ENCODE data around the gene B3GALT6.
A peak's percentile ranks its signal among the peaks of the same experiment; 100 is the strongest.

The B3GALT6 gene

DNA sequence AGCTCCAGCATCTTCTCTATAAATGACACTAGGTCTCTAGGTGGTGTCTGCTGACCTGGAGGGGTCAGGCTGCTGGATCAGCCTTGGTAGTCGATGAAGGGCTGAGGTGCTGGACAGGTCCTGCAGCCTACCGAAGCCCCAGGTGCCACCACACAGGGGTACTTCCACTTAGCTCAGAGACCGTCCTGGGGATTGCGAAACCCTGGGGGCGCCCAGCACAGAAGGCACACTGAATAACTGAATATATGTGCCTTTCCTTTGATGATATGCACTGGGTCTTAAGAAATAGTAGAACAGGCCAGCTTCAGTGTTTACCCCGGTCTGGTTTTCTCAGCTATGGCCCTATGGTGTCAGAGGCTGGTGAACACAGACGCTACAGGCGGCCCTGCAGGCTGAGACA is 30.7 kb downstream of the B3GALT6 start:
- FAIRE-seq (no peak), DNase-seq (ENCODE audit: insufficient read length, low spot score) (no peak)
- TF ChIP-seq, protein P1, sequence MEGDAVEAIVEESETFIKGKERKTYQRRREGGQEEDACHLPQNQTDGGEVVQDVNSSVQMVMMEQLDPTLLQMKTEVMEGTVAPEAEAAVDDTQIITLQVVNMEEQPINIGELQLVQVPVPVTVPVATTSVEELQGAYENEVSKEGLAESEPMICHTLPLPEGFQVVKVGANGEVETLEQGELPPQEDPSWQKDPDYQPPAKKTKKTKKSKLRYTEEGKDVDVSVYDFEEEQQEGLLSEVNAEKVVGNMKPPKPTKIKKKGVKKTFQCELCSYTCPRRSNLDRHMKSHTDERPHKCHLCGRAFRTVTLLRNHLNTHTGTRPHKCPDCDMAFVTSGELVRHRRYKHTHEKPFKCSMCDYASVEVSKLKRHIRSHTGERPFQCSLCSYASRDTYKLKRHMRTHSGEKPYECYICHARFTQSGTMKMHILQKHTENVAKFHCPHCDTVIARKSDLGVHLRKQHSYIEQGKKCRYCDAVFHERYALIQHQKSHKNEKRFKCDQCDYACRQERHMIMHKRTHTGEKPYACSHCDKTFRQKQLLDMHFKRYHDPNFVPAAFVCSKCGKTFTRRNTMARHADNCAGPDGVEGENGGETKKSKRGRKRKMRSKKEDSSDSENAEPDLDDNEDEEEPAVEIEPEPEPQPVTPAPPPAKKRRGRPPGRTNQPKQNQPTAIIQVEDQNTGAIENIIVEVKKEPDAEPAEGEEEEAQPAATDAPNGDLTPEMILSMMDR (IDR thresholded peaks at IDR 0.05; ENCODE audit: insufficient read depth, missing control alignments): no peak

DNA sequence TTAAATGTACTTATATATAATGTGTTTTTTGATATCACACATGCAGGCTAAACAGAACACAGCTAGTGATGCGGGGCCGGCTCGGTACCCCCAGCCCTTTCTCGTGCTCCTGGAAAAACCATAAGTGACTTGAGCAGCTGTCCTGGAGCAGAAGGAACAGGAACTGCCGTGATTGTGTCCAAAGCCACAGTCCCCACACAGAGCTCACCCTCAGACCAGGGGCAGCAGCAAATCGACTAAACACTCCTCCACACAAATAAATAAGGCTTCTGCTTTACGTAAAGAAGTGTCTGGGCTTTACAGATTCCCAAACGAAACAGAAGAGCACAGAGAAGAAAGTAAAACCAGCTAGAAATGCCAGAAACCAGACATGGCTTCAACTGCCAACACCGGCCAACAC is 32.0 kb downstream of the B3GALT6 start:
- no peak for FAIRE-seq
- TF ChIP-seq, protein P1 (IDR thresholded peaks at IDR 0.05; ENCODE audit: insufficient read depth, missing control alignments): no peak
- DNase-seq (ENCODE audit: insufficient read length, low spot score): no peak

DNA sequence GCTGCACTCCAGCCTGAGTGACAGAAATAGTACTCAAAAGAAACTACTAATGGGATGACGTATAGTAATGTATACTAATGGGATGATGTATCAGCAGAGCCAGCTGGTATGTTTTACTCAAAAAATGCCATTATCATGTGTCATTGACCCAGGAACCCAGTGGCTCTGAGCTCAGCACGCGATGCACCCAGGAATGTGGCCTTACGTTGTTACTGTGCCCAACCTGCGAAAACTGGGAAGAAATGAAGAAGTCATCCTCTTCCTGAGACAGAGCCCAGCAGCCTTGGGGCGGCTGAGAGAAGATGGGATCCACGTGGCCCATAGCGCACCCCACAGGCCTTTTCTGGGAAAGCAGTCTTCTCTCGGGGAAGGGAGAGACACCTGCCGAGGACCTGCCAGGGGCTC is 32.8 kb downstream of the B3GALT6 start:
- no peak for DNase-seq (ENCODE audit: insufficient read length, low spot score)
- TF ChIP-seq, protein P1 (IDR thresholded peaks at IDR 0.05; ENCODE audit: insufficient read depth, missing control alignments): peak; percentile 9
- no peak for FAIRE-seq

DNA sequence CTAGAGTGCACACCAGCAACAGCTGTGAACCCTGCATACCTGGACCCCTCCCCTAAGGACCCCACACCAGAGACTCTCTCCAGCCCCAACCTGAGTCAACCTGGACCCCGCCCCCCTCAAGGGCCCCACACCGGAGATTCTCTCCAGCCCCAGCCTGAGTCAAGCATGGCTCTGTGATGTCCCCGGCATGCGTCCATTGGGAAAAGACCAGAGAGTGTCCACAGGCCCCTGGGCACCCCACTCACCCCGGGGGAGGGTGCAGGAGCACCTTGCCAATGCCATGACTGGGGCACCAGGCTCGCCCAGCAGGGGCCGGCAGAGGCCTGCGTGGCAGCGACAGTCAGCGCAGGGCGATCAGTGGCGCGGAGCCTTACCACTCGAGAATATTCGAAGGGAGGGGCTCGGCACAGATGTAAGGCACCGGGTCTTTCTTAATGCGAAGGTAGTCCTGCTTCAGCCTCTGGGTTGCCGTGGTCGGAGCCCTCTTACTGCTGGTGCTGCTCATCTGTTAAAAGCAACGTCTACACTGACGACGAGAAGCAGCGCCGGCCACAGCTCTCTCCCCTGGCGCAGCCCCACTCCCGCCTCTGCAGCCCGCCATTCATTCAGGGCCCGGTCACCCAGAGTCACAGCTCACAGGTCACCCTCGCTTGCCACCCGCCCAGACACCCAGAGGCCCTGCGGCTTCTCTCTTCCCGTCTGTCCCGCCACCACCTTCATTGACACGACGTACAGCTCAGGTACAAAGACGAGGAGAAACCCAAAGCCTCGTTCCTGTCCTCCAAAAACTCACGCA is 35.6 kb downstream of the B3GALT6 start:
- DNase-seq (ENCODE audit: insufficient read length, low spot score) (no peak), FAIRE-seq (no peak)
- TF ChIP-seq, protein P1 (IDR thresholded peaks at IDR 0.05; ENCODE audit: insufficient read depth, missing control alignments): no peak

DNA sequence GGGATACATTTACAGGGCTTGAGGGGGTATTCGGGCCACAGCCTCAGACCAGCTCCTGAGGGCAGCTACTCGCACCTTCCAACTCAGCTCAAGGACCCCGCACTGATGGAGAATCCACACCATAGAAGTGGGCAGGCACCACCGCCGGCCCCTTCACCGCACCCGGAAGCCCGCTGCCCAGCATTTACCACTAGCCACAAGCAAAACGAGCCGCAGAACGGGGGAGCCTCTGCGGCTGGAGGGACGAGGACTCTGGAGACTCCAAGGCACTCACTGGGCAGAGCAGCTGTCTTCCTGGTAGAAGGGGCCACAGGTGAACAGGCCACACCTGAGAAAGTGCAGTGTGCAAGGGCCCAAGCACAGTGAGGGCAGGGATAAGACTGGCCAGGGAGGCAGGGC is 36.2 kb downstream of the B3GALT6 start:
- FAIRE-seq (no peak), DNase-seq (ENCODE audit: insufficient read length, low spot score) (no peak)
- TF ChIP-seq, protein P1 (IDR thresholded peaks at IDR 0.05; ENCODE audit: insufficient read depth, missing control alignments): no peak

DNA sequence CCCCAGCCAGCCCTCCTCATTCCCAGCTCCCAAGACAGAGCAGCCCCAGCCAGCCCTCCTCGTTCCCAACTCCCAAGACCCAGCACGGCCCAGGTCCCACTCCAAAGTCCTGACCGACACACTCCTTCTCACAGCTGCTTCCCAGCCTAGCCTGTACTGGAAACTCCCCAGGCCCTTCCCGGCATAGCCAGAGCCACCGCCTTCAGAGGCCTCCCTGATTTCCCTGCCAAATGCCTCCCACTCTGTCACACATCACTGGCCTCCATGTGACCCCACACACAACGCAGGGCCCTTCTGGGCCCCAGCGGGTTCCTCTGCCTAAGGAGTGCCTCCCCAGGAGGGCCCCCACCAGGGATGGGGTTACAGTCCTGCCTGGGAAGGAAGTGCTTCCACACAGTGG is 38.8 kb downstream of the B3GALT6 start:
- DNase-seq (ENCODE audit: insufficient read length, low spot score): no peak
- FAIRE-seq: no peak
- TF ChIP-seq, protein P1 (IDR thresholded peaks at IDR 0.05; ENCODE audit: insufficient read depth, missing control alignments): no peak

Measured in D721Med (cell line).